NCI-H2107 treated with DMSO at 0.1 percent for 48 hours (cell line): ENCODE measurements around the gene ZNF556.

Experiments
- DNase-seq: peaks from one replicate; lab custom pipeline; 2025; ENCODE audit not compliant: unreplicated experiment; lab: John Stamatoyannopoulos, UW

Gene ZNF556

GRCh38 chr19:2867025-2867991 is at the start of gene ZNF556:
Gene ZNF556, plus strand, starts transcription at chr19:2867335. Its CDS starts 87 bp downstream, at chr19:2867422.
- no peak for DNase-seq

DNA sequence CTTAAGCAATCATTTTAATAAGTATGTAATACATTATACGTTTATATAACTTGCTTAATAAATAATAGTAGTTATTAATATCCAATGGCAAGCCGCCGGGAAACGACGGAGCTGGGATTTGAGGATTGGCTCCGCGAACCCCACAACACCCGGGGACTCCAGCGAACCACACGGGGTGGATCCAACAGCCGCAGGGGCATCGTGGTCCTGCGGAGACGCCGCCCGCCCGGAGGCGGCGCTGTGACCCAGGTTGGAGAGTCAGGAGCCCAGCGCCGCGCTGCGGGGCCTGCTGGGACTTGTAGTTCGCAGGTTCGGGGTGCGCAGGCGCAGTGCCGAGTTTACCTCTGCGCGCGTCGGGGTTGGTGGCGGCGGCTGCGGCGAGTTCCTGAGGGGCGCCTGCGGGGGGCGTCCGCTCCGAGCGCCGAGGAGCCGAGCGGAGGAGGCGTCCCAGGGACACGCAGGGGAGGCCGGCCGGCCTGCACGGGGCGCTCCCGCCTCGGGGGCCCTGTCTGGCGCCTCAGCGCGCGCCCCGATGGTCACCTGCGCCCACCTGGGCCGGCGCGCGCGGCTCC is 47.5 kb upstream of the ZNF556 start, which contains the start of gene ZNF554:
Gene ZNF554, plus strand, starts transcription at position 329 of the 572 bp plus-strand sequence. Its CDS starts 204 bp downstream, at position 533.
- peak; percentile 76 for DNase-seq

DNA sequence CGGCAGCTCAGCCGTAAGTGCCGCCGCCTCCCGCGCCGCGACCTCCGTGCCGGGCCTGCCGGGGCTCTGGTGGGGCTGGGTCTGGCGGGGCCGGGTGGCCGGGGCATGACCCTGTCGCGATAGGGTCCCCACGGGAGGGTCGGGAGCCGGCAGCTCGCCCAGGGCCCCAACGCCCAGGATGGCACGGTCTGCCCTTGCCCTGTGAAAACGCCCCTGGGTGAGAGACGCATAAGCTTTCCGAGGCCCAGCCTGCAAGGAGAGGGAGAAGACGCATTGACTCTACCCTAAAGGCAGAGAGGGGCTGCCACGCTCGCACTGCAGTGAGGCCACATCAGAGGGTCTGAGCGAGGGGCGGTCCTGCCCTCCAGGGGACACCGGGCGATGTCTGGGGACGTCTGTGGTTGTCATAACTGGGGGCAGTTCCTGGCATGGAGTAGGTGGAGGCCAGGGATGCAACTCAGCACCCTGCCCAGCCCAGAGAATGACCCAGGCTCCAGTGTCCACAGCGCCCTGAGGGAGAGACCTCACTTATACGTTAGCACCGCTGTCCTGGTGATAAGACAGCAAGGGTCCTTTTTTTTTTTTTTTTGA is 46.9 kb upstream of the ZNF556 start:
- no peak for DNase-seq

- no peak for DNase-seq
These were observed 44.3 kb upstream of the ZNF556 start for GRCh38 chr19:2822846-2823245.

DNA sequence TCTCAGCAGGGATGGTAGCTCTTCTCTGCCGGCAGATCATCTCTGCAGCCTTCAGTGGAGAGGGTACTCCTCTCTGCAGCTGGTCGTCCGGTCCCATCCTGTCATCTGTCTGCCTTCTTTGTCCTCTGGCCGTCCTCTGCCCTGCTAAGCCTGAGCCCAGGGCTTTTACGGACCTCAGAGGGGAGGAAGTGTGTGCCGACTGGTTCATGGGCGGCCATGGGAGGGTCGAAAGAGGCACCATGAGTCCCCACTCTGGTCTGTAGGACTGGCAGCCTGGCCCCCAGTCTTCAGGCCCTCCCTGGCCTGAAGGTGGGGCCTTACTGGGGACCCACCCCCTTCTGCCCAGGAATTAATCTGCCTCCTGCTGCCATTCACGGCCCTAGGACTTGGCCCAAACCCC is 43.5 kb upstream of the ZNF556 start:
- no peak for DNase-seq

- DNase-seq, result no peak
These were observed 43.0 kb upstream of the ZNF556 start for GRCh38 chr19:2824129-2824528.

DNA sequence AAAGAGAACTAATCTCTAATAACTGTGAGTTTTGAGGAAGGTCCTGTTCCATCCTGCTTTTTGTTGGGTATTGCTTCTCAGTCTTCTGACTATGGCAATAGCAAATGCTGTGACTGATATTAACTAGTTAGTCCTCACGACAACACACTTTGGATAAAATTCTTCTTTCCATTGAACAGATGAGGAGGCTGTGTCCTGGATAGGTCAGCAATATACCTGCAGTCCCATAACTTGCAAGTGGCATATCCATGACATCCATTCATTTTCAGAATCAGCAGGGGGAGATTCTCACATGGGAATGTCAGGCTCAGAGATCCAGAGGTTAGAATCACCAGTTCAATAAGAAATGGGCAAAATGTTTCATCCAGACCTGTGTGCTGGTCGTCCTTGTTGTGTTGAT is 40.1 kb upstream of the ZNF556 start:
- DNase-seq, result no peak

DNA sequence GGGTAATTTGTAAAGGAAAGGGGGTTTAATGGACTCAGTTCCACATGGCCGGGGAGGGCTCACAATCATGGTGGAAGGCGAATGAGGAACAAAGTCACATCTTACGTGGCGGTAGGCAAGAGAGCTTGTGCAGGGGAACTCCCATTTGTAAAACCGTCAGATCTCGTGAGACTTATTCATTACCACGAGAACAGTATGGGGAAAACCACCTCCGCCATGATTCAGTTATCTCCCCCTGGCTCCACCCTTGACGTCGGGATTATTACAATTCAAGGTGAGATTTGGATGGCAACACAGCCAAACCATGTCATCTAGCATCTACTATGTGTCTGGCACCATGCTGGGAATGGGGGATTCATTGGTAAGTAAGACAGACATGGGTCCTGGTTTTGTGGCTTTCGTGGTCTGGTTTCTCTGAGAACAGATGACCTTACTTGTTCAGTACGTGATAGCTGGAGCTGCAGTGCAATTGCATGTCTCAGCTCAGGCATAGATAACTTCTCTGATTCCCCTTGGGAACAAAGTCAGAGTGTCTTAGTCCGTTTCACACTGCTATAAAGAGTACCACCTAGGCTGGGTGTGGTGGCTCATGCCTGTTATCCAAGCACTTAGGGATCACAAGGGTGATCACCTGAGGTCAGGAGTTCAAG is 39.2 kb upstream of the ZNF556 start:
- DNase-seq, result no peak

GRCh38 chr19:2834294-2834871 is 32.8 kb upstream of the ZNF556 start:
- DNase-seq, result no peak

- no peak for DNase-seq
These were observed 29.7 kb upstream of the ZNF556 start for GRCh38 chr19:2837430-2837829.

- no peak for DNase-seq
These were observed 26.0 kb upstream of the ZNF556 start, which contains the start of gene ZNF555 for GRCh38 chr19:2840794-2841791. Gene ZNF555, plus strand, starts transcription at chr19:2841475. Its CDS starts 98 bp downstream, at chr19:2841573.

DNA sequence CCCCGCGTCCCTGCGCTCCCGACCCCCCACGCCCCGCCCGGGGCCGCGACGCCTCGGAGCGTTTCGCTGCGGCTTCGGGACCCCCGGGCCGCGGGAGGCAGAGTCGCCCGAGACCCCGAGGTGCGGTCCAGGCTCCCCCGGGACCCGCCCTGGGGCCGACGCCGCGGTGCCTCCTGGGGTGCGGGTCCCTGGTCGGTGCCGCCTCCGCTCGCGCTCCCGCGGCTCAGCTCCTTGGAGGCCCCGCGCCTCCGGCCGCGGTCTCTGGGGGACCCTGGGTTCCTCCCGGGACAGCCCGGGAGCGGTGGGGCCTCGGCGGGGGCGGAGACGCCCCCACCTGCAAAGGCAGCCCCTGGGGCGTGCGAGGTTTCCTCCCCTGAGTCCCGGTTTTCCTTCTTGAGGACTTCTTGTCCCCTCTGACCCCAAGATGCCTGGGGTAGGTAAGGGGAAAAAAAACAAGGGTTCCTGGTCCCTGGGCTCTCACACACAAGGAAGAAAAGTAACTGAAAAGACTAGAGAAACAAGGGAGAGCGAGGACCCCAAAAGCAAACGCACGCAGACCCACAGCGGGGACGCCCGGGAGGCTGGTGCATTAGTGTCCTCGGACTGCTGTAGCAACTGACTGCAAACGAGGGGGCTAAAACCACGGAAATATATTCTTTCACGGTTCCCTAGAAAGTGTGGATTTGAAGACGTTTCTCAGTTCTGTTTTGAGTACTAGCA is 25.1 kb upstream of the ZNF556 start:
- no peak for DNase-seq

DNA sequence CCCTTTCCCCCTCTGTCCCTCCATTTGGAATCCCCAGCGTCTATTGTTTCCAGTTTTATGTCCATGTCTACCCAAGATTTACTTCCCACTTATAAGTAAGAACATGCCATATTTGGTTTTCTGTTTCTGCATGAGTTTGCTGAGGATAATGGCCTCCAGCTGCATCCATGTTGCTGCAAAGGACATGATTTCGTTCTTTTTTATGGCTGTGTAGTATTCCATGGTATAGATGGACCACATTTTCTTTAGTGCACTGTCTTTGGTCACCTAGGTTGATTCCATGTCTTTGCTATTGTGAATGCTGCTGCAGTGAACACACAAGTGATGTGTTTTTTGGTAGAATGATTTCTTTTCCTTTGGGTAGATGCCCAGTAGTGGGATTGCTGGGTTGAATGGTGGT is 22.0 kb upstream of the ZNF556 start:
- no peak for DNase-seq

GRCh38 chr19:2846180-2846894 is 20.8 kb upstream of the ZNF556 start:
- DNase-seq, result no peak

- no peak for DNase-seq
These were observed 19.6 kb upstream of the ZNF556 start for GRCh38 chr19:2847507-2847906.

- DNase-seq, result no peak
These were observed 18.5 kb upstream of the ZNF556 start for GRCh38 chr19:2848616-2849015.

DNA sequence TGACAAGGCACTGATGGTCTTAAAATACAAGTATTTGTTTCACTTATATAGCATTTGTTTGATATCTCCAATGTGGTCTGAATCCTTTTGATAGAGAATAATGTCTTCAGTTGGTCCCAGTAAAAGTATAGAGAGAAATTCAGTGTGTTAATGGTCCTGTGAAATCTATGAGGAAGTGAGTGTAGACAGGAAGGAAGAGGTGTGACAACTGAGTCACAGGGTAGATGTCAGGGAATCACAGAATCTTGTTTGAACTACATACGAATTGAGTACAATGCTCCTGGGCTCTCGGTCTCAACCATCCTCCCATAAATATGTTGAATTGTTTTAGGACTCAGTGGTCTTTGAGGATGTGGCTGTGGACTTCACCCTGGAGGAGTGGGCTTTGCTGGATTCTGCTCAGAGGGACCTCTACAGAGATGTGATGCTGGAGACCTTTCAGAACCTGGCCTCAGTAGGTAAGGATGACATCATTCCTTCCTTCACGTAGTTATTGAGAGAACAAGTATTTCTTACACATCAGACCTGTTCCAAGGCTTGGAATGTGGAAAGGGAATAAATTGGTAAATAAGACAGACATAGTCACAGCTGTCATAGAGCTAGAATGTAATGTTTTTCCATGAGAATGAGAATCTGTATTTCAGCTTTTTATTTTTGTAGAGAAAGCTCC is 16.7 kb upstream of the ZNF556 start:
- DNase-seq, result no peak

DNA sequence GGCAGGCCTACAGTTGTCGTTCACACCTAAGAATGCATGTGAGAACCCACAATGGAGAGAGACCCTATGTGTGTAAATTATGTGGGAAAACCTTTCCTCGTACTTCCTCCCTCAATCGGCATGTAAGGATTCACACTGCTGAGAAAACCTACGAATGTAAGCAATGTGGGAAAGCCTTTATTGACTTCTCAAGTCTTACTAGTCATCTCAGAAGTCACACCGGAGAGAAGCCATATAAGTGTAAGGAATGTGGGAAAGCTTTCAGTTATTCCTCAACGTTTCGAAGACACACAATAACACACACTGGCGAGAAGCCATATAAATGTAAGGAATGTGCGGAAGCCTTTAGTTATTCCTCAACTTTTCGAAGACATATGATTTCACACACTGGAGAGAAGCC is 14.5 kb upstream of the ZNF556 start:
- no peak for DNase-seq
